ENCODE data around the gene HOXD3. TPM values are rescaled to one million over a fixed set of nuclear protein-coding genes. Genes with fewer than 3 reads are reported as not detected.

Gene HOXD3
- polyA plus RNA-seq, 1 donor (not counting 4 experiments of a cell fraction or from before 2014, with no cell fraction given), result not detected

- Histone ChIP-seq H3K79me2 (ENCODE audit: control insufficient read depth, insufficient read depth, low read length) (no peaks in the 10 kb centered on the region), H3K9me1 (ENCODE audit: control insufficient read depth, extremely low read depth, insufficient read depth, low read length) (no peaks in the 10 kb centered on the region), H3K4me2 (ENCODE audit: control insufficient read depth, extremely low read depth, insufficient read depth, low read depth, low read length) (no peak overlapping the region), H2AFZ (ENCODE audit: control insufficient read depth, low read length) (no peak overlapping the region), H3K27me3 (ENCODE audit: control insufficient read depth, extremely low read depth, insufficient read depth, low read length) (peaks cover 39% of the 10 kb centered on the region), H3K4me1 (ENCODE audit: control insufficient read depth, extremely low read depth, insufficient read depth, low read length) (peaks cover 4% of the 10 kb centered on the region), H3K9ac (ENCODE audit: control insufficient read depth, extremely low read depth, insufficient read depth, low read length) (no peak overlapping the region), H4K20me1 (ENCODE audit: control insufficient read depth, extremely low read depth, insufficient read depth, low read length) (no peaks in the 10 kb centered on the region), H3K27ac (ENCODE audit: control insufficient read depth, insufficient read depth, low read length) (no peak overlapping the region), H3K36me3 (ENCODE audit: control insufficient read depth in 2 of 2, extremely low read depth in 1 of 2, insufficient read depth in 2 of 2, low read length in 2 of 2) (no peaks in the 10 kb centered on the region), H3K9me3 (ENCODE audit: control insufficient read depth, low read depth, low read length) (no peaks in the 10 kb centered on the region), H3K4me3 (ENCODE audit: control insufficient read depth in 2 of 3, extremely low read depth in 1 of 3, insufficient read depth in 2 of 3, low read depth in 1 of 3, low read length in 3 of 3) (no peak overlapping the region)
- no peak for DNase-seq (ENCODE audit: low read depth, low spot score)
- no peak for FAIRE-seq
- dilution Hi-C loops (cut with MboI; ENCODE audit: extremely low pct_ligation_motif_present, low sequenced_read_pairs), result no loop called here
- no peak for TF ChIP-seq CTCF (optimal IDR thresholded peaks at IDR 0.05 in 1 of 3, IDR thresholded peaks at IDR 0.05 in 1 of 3, conservative IDR thresholded peaks at IDR 0.05 in 1 of 3; ENCODE audit: extremely low read depth in 1 of 3, insufficient read depth in 2 of 3, low read length in 3 of 3)
- no peak for TF ChIP-seq EZH2 (IDR thresholded peaks at IDR 0.05; ENCODE audit: low read length)
Measured at GRCh38 chr2:176193048-176193447, 35.9 kb downstream of the HOXD3 start.

GRCh38 chr2:176199902-176200301, 42.8 kb downstream of the HOXD3 start:
- no peak overlapping the region for H3K4me2 ChIP-seq (ENCODE audit: control insufficient read depth, extremely low read depth, insufficient read depth, low read depth, low read length)

More at GRCh38 chr2:176199902-176200301, 42.8 kb downstream of the HOXD3 start:
- TF ChIP-seq EZH2 (IDR thresholded peaks at IDR 0.05; ENCODE audit: low read length) (no peak), CTCF (optimal IDR thresholded peaks at IDR 0.05 in 1 of 3, IDR thresholded peaks at IDR 0.05 in 1 of 3, conservative IDR thresholded peaks at IDR 0.05 in 1 of 3; ENCODE audit: extremely low read depth in 1 of 3, insufficient read depth in 2 of 3, low read length in 3 of 3) (no peak)
- Histone ChIP-seq H3K79me2 (ENCODE audit: control insufficient read depth, insufficient read depth, low read length) (no peaks in the 10 kb centered on the region), H4K20me1 (ENCODE audit: control insufficient read depth, extremely low read depth, insufficient read depth, low read length) (no peaks in the 10 kb centered on the region), H3K36me3 (ENCODE audit: control insufficient read depth in 2 of 2, extremely low read depth in 1 of 2, insufficient read depth in 2 of 2, low read length in 2 of 2) (no peaks in the 10 kb centered on the region), H3K4me3 (ENCODE audit: control insufficient read depth in 2 of 3, extremely low read depth in 1 of 3, insufficient read depth in 2 of 3, low read depth in 1 of 3, low read length in 3 of 3) (no peak overlapping the region), H3K27me3 (ENCODE audit: control insufficient read depth, extremely low read depth, insufficient read depth, low read length) (peaks cover 6% of the 10 kb centered on the region), H3K27ac (ENCODE audit: control insufficient read depth, insufficient read depth, low read length) (no peak overlapping the region), H3K9me1 (ENCODE audit: control insufficient read depth, extremely low read depth, insufficient read depth, low read length) (no peaks in the 10 kb centered on the region), H2AFZ (ENCODE audit: control insufficient read depth, low read length) (no peak overlapping the region), H3K9ac (ENCODE audit: control insufficient read depth, extremely low read depth, insufficient read depth, low read length) (no peak overlapping the region), H3K4me1 (ENCODE audit: control insufficient read depth, extremely low read depth, insufficient read depth, low read length) (no peaks in the 10 kb centered on the region), H3K9me3 (ENCODE audit: control insufficient read depth, low read depth, low read length) (no peaks in the 10 kb centered on the region)
- FAIRE-seq, result no peak
- dilution Hi-C loops (cut with MboI; ENCODE audit: extremely low pct_ligation_motif_present, low sequenced_read_pairs), result no loop called here
- DNase-seq (ENCODE audit: low read depth, low spot score), result no peak

Measured in keratinocyte (primary cell).